Astrocyte (in vitro differentiated cells and primary cell): ENCODE results near the gene ANKRD36C.
"Not testable (repeated sequence)": the region's sequence is repeated elsewhere in the genome, so short reads cannot be mapped to it uniquely, and the experiment has no call there.

Experiments
- EZH2 ChIP-seq: IDR thresholded peaks from 2 replicates; pipeline ENCODE4 v1.6.1; 2012; ENCODE audit warnings: mild to moderate bottlenecking, low read length, inconsistent platforms; ENCODE audit not compliant: insufficient read depth
- TF ChIP-seq, protein P1 (sequence below): IDR thresholded peaks from 2 replicates; pipeline ENCODE4 v1.5.1; 2011; ENCODE audit warnings: low read depth, mild to moderate bottlenecking, inconsistent platforms, low read length, moderate library complexity; ENCODE audit not compliant: insufficient read depth

DNA sequence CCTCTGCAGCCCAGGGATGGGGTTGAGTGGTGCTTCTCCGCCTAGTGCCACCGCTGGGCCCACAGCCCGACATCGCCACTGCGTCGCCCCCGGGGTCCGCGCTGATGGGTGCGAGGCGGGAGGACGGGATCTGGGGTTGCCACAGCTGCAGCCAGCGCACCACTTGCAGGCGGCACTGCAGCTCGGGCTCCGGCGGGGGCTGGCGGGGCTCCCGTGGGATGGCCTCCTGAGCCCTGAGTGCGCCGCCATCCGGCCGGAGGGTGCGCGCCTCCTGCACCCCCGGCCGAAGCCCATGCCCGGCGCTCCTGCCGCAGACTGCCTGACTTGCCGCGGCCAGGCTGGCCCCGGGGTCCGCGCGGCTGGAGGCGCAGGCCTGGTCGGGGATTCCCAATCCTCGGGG is 478 bp upstream of the ANKRD36C start:
- TF ChIP-seq, protein P1, sequence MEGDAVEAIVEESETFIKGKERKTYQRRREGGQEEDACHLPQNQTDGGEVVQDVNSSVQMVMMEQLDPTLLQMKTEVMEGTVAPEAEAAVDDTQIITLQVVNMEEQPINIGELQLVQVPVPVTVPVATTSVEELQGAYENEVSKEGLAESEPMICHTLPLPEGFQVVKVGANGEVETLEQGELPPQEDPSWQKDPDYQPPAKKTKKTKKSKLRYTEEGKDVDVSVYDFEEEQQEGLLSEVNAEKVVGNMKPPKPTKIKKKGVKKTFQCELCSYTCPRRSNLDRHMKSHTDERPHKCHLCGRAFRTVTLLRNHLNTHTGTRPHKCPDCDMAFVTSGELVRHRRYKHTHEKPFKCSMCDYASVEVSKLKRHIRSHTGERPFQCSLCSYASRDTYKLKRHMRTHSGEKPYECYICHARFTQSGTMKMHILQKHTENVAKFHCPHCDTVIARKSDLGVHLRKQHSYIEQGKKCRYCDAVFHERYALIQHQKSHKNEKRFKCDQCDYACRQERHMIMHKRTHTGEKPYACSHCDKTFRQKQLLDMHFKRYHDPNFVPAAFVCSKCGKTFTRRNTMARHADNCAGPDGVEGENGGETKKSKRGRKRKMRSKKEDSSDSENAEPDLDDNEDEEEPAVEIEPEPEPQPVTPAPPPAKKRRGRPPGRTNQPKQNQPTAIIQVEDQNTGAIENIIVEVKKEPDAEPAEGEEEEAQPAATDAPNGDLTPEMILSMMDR = not testable (repeated sequence)
- TF ChIP-seq EZH2 = not testable (repeated sequence)
